Activated CD4-positive, alpha-beta memory T cell treated with anti-CD3 and anti-CD28 coated beads for 36 hours (primary cell): Measurements from ENCODE around the gene NXPH4. TPM values are rescaled to one million over a fixed set of nuclear protein-coding genes. Genes with fewer than 3 reads are reported as not detected.

Source experiments
- CTCF ChIA-PET: fragments of 350-600 bp; sonication (Branson Sonifier 250); formaldehyde crosslinking; loops from one replicate; lab custom pipeline; 2021; ENCODE audit warnings: antibody characterized with exemption, inconsistent platforms; lab: Charles Lee
- POLR2A ChIA-PET: fragments of 350-600 bp; sonication (Branson Sonifier 250); formaldehyde crosslinking; loops from one replicate; lab custom pipeline; 2021; ENCODE audit warnings: antibody characterized with exemption; lab: Charles Lee
- DNase-seq: peaks from one replicate; pipeline ENCODE4 v3.0.0-alpha.2; 2020
- H3K27ac Mint-ChIP-seq: one replicate; pipeline ENCODE4 v1.8.0; 2021; ENCODE audit warnings: mixed read lengths
- H3K27me3 Mint-ChIP-seq: one replicate; pipeline ENCODE4 v1.8.0; 2021; ENCODE audit warnings: mixed read lengths
- H3K36me3 Mint-ChIP-seq: one replicate; pipeline ENCODE4 v1.8.0; 2021; ENCODE audit warnings: mixed read lengths
- H3K4me1 Mint-ChIP-seq: one replicate; pipeline ENCODE4 v1.8.0; 2021; ENCODE audit warnings: low read depth, mixed read lengths
- H3K4me3 Mint-ChIP-seq: one replicate; pipeline ENCODE4 v1.8.0; 2021; ENCODE audit warnings: mild to moderate bottlenecking, mixed read lengths
- H3K9me3 Mint-ChIP-seq: one replicate; pipeline ENCODE4 v1.8.0; 2021; ENCODE audit warnings: mixed read lengths
- intact Hi-C: fragments of 100-400 bp; cut with micrococcal nuclease; formaldehyde crosslinking; loops from one replicate; pipeline ENCODE4 v1.15.1; 2023
- total RNA-seq, 2 experiments: library from RNA; stranded (reverse); gene quantifications; one replicate each; pipeline ENCODE4 v1.2.3, GENCODE V29; 2021

The NXPH4 gene
- total RNA-seq, 2 experiments from 2014 or later, result 0.24 to 0.46 TPM

DNA sequence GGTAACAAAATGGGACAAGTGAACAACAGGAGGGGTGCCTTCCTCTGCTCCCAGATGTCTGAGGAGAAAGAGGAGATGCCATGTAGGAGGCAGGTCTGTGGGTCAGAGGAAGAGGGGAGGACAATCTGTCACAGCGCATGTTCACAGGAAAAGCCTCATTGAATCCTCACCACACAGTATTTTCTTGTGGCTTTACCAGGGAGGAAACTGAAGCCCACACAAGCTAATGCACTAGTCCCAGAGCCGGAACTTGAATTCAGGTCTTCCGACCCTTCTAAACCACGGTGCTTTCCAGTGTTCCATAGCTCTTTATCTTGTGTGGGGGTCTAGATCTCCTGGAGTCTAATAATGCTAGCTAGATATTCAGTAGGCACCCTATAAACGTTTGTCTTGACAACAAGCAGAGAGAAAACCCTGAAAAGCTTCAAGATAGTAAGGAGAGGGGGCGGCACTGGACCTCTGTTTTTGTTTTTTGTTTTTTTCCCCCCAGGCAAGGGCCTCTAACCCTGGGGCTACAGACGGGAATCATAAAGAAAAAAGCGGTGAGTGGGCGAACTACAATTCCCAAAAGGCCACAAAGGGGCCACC is 12.5 kb downstream of the NXPH4 start:
- Mint-ChIP-seq H3K4me1 (peaks cover 54% of the 10 kb centered on the region), H3K4me3 (peak overlapping the region; percentile 98), H3K27ac (peak overlapping the region; percentile 94), H3K27me3 (peaks cover 26% of the 10 kb centered on the region), H3K9me3 (no peaks in the 10 kb centered on the region), H3K36me3 (peaks cover 49% of the 10 kb centered on the region)
- ChIA-PET CTCF (interaction anchor here (0.5 to 13.3 kb wide), 11 partner anchors 10 to 600 kb away, joined by 3 to 447 read pairs (median 4); partner anchors contain the start of genes GLI1 and NXPH4), POLR2A (interaction anchor here (0.8 to 3.5 kb wide), 8 partner anchors 8 to 251 kb away, joined by 3 to 38 read pairs (median 6); partner anchors contain the start of genes ARHGAP9 and STAT6)
- no peak for DNase-seq
- intact Hi-C loops, result loop anchor here (1.0 to 5.0 kb wide), 2 partner anchors 10 to 142 kb away; partner anchors contain the start of gene NAB2

- intact Hi-C loops, result loop anchor here (1.0 to 5.0 kb wide), 2 partner anchors 9 to 143 kb away; partner anchors contain the start of gene NAB2
- Mint-ChIP-seq H3K27me3 (peaks cover 20% of the 10 kb centered on the region), H3K27ac (peak within 1 kb of the TSS; percentile 94), H3K4me1 (peaks cover 56% of the 10 kb centered on the region), H3K9me3 (no peaks in the 10 kb centered on the region), H3K4me3 (peak within 1 kb of the TSS; percentile 98), H3K36me3 (peaks cover 55% of the 10 kb centered on the region)
- POLR2A ChIA-PET, result interaction anchor here (0.8 to 3.5 kb wide), 10 partner anchors 8 to 546 kb away, joined by 3 to 38 read pairs (median 6); partner anchors contain the start of genes ARHGAP9 and STAT6
- CTCF ChIA-PET, result interaction anchor here (0.5 to 13.3 kb wide), 11 partner anchors 10 to 601 kb away, joined by 3 to 447 read pairs (median 4); partner anchors contain the start of genes GLI1 and NXPH4
- DNase-seq, result peak; percentile 96
Measured at GRCh38 chr12:57229634-57230380, 13.2 kb downstream of the NXPH4 start, which contains the start of gene SHMT2. SHMT2 (plus strand) TSS chr12:57229711; CDS start chr12:57229779, 68 bp downstream.

DNA sequence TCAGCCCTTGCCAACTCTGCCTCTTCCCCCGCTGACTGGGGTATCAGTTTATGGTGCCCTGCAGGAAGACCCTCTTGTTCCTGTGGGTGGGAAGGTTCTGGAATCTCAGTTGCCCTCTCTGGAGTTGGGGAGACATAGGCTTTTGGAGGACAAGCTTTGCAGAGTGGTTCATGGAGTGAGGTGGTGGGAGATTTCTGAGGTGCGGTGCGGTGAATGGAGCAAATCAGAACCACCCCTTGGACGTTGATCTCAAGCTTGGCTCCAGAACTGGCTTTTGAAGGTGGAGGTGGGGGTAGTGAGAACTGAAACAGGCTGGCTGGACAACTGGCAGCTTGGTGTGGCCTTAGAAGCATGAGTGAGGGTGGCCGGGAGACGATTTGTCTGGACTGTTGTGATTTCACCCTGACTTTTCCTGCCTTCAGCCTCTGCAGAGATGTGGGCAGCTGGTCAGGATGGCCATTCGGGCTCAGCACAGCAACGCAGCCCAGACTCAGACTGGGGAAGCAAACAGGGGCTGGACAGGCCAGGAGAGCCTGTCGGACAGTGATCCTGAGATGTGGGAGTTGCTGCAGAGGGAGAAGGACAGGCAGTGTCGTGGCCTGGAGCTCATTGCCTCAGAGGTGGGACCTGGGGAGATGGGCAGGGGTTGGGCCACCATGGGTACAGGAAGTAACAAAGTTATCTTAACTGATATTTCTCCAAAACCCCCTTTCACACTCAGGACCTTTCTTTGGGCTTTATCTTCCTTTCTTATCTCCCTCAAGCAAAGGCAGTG is 14.0 kb downstream of the NXPH4 start:
- Mint-ChIP-seq H3K4me3 (peak overlapping the region; percentile 98), H3K9me3 (no peaks in the 10 kb centered on the region), H3K27ac (peak overlapping the region; percentile 94), H3K27me3 (peaks cover 16% of the 10 kb centered on the region), H3K4me1 (peaks cover 54% of the 10 kb centered on the region), H3K36me3 (peaks cover 58% of the 10 kb centered on the region)
- no peak for DNase-seq
- POLR2A ChIA-PET, result interaction anchor here (1.0 to 3.5 kb wide), 6 partner anchors 9 to 547 kb away, joined by 3 to 38 read pairs (median 8); partner anchors contain the start of genes ARHGAP9 and STAT6
- CTCF ChIA-PET, result interaction anchor here (1.2 to 13.3 kb wide), 7 partner anchors 10 to 229 kb away, joined by 3 to 447 read pairs (median 7); partner anchors contain the start of genes GLI1 and NXPH4
- intact Hi-C loops, result no loop called here

DNA sequence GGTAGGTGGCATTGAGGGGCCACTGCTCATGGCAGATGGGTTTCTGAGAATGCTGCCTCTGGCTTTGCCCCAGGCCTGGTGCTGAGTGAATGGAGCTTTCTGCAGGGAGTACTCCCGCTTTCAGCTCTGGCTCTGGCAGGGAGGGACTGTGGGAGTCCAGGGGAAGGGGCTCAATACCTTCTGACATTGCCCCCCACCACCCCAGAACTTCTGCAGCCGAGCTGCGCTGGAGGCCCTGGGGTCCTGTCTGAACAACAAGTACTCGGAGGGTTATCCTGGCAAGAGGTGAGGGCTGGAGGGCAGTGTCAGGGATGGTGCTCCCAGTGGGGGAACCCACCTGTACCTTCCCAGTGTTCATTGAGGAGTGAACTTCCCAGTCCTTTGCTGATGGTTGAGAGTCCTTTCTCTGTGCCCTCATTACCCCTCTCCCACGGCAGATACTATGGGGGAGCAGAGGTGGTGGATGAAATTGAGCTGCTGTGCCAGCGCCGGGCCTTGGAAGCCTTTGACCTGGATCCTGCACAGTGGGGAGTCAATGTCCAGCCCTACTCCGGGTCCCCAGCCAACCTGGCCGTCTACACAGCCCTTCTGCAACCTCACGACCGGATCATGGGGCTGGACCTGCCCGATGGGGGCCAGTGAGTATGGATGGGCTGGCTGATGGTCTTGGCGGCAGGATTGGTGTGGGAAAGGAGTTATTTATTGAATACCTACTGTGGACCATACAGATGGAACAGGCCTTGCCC is 14.9 kb downstream of the NXPH4 start:
- POLR2A ChIA-PET, result interaction anchor here (2.5 to 3.5 kb wide), 2 partner anchors 8 to 120 kb away, joined by 12 to 38 read pairs; partner anchors contain the start of gene STAT6
- intact Hi-C loops, result no loop called here
- H3K36me3 Mint-ChIP-seq, result peaks cover 56% of the 10 kb centered on the region

DNA sequence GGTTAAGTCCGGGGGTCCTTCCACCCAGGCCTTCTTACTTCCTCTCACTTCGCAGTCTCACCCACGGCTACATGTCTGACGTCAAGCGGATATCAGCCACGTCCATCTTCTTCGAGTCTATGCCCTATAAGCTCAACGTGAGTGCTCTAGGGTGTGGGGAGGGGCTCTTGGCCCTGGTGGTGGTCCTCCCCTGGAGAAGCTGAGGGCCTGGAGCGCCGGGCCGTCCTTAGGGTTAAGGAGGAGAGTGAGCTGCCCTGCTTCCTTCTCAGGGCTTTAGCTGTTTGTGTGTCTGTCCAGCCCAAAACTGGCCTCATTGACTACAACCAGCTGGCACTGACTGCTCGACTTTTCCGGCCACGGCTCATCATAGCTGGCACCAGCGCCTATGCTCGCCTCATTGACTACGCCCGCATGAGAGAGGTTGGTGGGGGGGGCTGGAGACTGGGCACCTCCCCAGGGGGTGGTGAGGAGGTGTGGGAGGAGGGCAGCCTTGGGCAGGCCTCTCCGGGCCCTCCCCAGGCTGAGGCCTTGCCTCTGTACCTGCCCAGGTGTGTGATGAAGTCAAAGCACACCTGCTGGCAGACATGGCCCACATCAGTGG is 15.7 kb downstream of the NXPH4 start:
- Mint-ChIP-seq H3K4me1 (peaks cover 55% of the 10 kb centered on the region), H3K9me3 (no peaks in the 10 kb centered on the region), H3K27me3 (peaks cover 9% of the 10 kb centered on the region), H3K36me3 (peaks cover 56% of the 10 kb centered on the region), H3K4me3 (peak overlapping the region; percentile 23), H3K27ac (no peak overlapping the region)
- no peak for DNase-seq
- intact Hi-C loops, result no loop called here
- CTCF ChIA-PET, result interaction anchor here (11.5 to 13.3 kb wide), 2 partner anchors 8 to 18 kb away, joined by 175 to 447 read pairs; partner anchors contain the start of gene NXPH4
- POLR2A ChIA-PET, result interaction anchor here (3.5 kb wide), 1 partner anchor 7 kb away, joined by 38 read pairs; no protein-coding TSS in a partner anchor

More for the DNA sequence above, 14.9 kb downstream of the NXPH4 start:
- Mint-ChIP-seq H3K27ac (peak overlapping the region; percentile 94), H3K27me3 (peaks cover 9% of the 10 kb centered on the region), H3K4me3 (peak overlapping the region; percentile 98), H3K9me3 (no peaks in the 10 kb centered on the region), H3K4me1 (peaks cover 53% of the 10 kb centered on the region)
- no peak for DNase-seq
- CTCF ChIA-PET, result interaction anchor here (1.2 to 13.3 kb wide), 3 partner anchors 9 to 17 kb away, joined by 3 to 447 read pairs (median 175); partner anchors contain the start of gene NXPH4

GRCh38 chr12:57233357-57234232 is 17.0 kb downstream of the NXPH4 start:
- ChIA-PET POLR2A (interaction anchor here (0.5 to 1.1 kb wide), 4 partner anchors 9 to 38 kb away, joined by 3 to 4 read pairs (median 3); no protein-coding TSS in a partner anchor), CTCF (interaction anchor here (1.6 to 13.3 kb wide), 3 partner anchors 7 to 19 kb away, joined by 5 to 447 read pairs (median 6); a partner anchor contains a TSS)
- Mint-ChIP-seq H3K36me3 (peaks cover 56% of the 10 kb centered on the region), H3K4me3 (no peak overlapping the region), H3K4me1 (peaks cover 63% of the 10 kb centered on the region), H3K9me3 (no peaks in the 10 kb centered on the region), H3K27ac (no peak overlapping the region), H3K27me3 (peaks cover 14% of the 10 kb centered on the region)
- no peak for DNase-seq
- intact Hi-C loops, result no loop called here

GRCh38 chr12:57234233-57234570 is 17.6 kb downstream of the NXPH4 start:
- H3K27ac Mint-ChIP-seq, result peak overlapping the region; percentile 3
- peaks cover 18% of the 10 kb centered on the region for H3K27me3 Mint-ChIP-seq
- intact Hi-C loops, result no loop called here
- no peak for DNase-seq
- no peaks in the 10 kb centered on the region for H3K9me3 Mint-ChIP-seq
- ChIA-PET POLR2A (interaction anchor here (0.5 to 1.1 kb wide), 2 partner anchors 9 to 18 kb away, joined by 3 read pairs; no protein-coding TSS in a partner anchor), CTCF (interaction anchor here (1.6 to 13.3 kb wide), 3 partner anchors 7 to 20 kb away, joined by 5 to 447 read pairs (median 6); a partner anchor contains a TSS)
- H3K36me3 Mint-ChIP-seq, result peaks cover 56% of the 10 kb centered on the region
- peaks cover 61% of the 10 kb centered on the region for H3K4me1 Mint-ChIP-seq
- no peak overlapping the region for H3K4me3 Mint-ChIP-seq

DNA sequence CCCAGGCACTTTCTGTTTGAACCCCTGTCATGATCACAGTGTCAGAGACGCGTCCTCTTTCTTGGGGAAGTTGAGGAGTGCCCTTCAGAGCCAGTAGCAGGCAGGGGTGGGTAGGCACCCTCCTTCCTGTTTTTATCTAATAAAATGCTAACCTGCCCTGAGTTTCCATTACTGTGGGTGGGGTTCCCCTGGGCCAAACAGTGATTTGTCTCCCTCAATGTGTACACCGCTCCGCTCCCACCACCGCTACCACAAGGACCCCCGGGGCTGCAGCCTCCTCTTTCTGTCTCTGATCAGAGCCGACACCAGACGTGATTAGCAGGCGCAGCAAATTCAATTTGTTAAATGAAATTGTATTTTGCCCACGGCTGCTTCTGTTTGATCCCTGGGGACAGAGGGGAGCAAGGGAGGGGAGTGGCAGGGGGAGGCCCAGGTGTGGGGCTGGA is 18.0 kb downstream of the NXPH4 start:
- Mint-ChIP-seq H3K4me3 (no peak overlapping the region), H3K4me1 (peaks cover 58% of the 10 kb centered on the region), H3K9me3 (no peaks in the 10 kb centered on the region), H3K27ac (peak overlapping the region; percentile 3), H3K27me3 (peaks cover 18% of the 10 kb centered on the region), H3K36me3 (peaks cover 54% of the 10 kb centered on the region)
- ChIA-PET POLR2A (no interaction called here), CTCF (interaction anchor here (1.6 to 1.7 kb wide), 2 partner anchors 10 to 20 kb away, joined by 5 to 6 read pairs; no protein-coding TSS in a partner anchor)
- no peak for DNase-seq
- intact Hi-C loops, result loop anchor here (5.0 kb wide), 1 partner anchor 288 kb away; the partner anchor contains the start of genes DDIT3 and MBD6

- Mint-ChIP-seq H3K36me3 (peaks cover 49% of the 10 kb centered on the region), H3K27me3 (peaks cover 18% of the 10 kb centered on the region), H3K4me1 (peaks cover 57% of the 10 kb centered on the region), H3K9me3 (no peaks in the 10 kb centered on the region), H3K27ac (no peak overlapping the region), H3K4me3 (no peak overlapping the region)
- CTCF ChIA-PET, result interaction anchor here (15.0 kb wide), 1 partner anchor 20 kb away, joined by 447 read pairs; the partner anchor contains the start of gene NXPH4
- no peak for DNase-seq
- POLR2A ChIA-PET, result no interaction called here
- intact Hi-C loops, result loop anchor here (5.0 kb wide), 1 partner anchor 287 kb away; the partner anchor contains the start of genes DDIT3 and MBD6
Measured at GRCh38 chr12:57235017-57235727, 18.6 kb downstream of the NXPH4 start.
